Prostate gland (tissue), 2 donors: ENCODE measurements around the gene MAP3K6.

ENCODE experiments used
- POLR2AphosphoS5 ChIP-seq: sonication (generic); formaldehyde crosslinking; IDR thresholded peaks from one replicate; pipeline ENCODE4 v1.6.1; 2017; ENCODE audit warnings: antibody characterized with exemption
- TF ChIP-seq, protein P1 (sequence below), 4 experiments: fragments of 200-600 bp in 2 of 4; fragments of 450-650 bp in 2 of 4; sonication (generic) in 2 of 4; IDR thresholded peaks; 1 replicate in 3 of 4; 2 replicates in 1 of 4; pipeline ENCODE4 v1.5.1; 2016 to 2019; ENCODE audit warnings: antibody characterized with exemption in 4 of 4, mild to moderate bottlenecking in 2 of 4, moderate library complexity in 2 of 4

DNA sequence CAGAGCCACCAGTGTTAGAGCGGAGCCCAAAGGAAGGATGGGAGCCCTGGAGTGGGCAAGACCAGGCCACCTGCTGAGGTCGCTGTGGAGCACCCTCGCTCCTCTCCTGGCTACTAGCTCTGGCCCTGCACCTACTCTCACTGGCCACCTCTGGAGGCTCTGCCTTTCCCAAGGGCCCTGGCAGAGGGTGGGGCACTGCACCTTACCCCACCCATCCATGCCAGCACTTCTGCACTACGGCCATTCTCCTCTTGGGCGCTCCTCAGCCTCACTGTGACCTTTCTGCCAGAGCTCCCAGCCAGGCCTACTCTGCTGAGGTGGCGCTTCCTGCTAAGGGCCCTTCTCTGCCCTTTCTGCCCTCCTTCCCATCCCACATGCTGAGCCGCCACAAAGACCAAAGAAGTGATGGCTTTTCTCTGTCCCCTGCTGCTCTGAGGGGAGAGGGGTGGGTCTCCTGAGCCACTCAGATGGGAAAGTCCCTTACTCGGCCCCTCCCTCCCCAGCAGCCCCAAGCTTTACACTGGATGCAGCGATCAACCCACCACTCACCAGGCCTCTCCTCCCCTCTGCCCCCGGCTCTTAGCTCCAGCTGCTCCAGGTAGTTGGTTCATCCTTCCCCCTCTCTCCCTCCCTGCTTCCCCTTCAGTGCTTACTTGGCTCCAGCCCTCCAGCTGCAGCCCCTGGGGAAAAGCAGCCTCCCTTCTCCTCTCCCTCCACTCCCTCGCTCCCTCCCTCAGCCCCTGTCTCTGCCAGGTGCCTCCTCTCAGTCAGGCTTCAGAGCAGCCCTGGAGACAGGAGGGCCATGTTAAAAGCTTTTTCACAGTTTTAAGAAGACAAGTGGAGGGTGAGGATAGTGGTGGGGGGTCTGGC is 59.6 kb downstream of the MAP3K6 start:
- no peak for TF ChIP-seq POLR2AphosphoS5
- TF ChIP-seq, protein P1, sequence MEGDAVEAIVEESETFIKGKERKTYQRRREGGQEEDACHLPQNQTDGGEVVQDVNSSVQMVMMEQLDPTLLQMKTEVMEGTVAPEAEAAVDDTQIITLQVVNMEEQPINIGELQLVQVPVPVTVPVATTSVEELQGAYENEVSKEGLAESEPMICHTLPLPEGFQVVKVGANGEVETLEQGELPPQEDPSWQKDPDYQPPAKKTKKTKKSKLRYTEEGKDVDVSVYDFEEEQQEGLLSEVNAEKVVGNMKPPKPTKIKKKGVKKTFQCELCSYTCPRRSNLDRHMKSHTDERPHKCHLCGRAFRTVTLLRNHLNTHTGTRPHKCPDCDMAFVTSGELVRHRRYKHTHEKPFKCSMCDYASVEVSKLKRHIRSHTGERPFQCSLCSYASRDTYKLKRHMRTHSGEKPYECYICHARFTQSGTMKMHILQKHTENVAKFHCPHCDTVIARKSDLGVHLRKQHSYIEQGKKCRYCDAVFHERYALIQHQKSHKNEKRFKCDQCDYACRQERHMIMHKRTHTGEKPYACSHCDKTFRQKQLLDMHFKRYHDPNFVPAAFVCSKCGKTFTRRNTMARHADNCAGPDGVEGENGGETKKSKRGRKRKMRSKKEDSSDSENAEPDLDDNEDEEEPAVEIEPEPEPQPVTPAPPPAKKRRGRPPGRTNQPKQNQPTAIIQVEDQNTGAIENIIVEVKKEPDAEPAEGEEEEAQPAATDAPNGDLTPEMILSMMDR (IDR thresholded peaks at IDR 0.05) = no peak
